DMS53 treated with DMSO at 0.1 percent for 48 hours (cell line): ENCODE data around the gene RAB11A.

ENCODE experiments used
- DNase-seq: peaks from one replicate; lab custom pipeline; 2025; ENCODE audit not compliant: unreplicated experiment; lab: John Stamatoyannopoulos, UW

The RAB11A gene

DNA sequence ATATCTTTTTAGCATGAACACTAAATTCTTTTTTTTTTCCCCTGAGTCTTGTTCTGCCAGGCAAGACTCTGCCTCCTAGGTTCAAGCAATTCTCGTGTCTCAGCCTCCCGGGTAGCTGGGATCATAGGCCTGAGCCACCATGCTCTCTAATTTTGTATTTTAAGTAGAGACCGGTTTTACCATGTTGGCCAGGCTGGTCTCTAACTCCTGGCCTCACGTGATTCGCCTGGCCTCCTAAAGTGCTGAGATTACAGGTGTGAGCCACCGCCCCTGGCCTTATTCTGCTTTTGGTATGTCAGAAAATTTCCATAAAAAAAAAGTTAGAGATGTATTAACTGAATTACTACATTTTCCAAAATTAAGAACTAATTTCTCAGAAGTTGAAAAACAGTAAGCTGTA is 14.3 kb downstream of the RAB11A start:
- no peak for DNase-seq

DNA sequence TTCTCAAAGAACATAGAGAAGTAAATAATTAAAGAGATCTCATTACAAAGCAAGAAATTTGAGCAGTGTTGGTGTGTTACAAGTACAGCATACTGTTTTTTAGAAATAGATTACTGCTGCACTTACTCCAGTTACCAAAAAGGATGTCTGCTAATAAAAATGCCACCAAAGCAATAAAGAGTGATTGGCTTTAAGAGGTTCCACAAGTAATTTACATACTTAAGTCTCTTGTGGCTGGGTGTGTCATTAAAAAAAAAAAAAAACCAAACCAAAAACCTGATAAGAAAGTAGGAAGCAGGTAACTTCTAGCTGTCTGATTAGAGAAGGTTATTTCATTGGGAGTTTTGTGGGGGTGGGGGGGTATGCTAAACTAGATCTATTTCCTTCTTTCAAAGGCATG is 15.2 kb downstream of the RAB11A start:
- DNase-seq, result no peak

DNA sequence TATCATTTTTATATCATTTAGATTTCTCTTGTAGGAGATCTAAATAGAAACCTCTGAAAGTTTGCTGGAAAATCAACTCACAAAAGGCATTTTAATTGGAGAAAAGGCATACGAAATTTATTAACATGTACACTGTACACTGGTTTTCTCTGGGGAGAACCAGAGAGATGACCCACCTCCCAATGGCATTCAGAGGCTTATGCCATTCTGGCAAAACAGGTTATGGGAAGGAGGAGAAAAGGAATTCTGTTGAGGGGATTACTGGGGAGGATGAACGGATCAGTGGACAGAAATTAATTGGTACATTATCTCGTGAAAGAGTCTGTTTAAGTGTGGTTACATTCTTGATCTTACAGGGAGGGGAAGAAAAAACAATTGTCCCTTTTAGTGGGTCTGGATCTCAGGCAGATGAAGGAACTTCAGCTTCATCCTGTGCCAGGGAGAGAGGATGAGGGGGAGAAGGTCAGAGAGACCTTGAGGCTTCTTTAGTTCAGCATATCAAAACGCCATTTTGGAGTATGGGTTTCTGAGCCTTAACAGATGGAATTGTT is 16.5 kb downstream of the RAB11A start:
- no peak for DNase-seq

DNA sequence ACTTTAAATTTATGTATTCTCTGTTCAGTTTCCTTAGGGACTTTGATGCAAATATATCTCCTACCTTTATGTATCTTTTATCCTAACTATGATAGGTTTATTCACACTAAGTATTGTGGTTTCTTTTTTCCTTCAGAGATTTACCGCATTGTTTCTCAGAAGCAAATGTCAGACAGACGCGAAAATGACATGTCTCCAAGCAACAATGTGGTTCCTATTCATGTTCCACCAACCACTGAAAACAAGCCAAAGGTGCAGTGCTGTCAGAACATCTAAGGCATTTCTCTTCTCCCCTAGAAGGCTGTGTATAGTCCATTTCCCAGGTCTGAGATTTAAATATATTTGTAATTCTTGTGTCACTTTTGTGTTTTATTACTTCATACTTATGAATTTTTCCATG is 18.3 kb downstream of the RAB11A start:
- no peak for DNase-seq

DNA sequence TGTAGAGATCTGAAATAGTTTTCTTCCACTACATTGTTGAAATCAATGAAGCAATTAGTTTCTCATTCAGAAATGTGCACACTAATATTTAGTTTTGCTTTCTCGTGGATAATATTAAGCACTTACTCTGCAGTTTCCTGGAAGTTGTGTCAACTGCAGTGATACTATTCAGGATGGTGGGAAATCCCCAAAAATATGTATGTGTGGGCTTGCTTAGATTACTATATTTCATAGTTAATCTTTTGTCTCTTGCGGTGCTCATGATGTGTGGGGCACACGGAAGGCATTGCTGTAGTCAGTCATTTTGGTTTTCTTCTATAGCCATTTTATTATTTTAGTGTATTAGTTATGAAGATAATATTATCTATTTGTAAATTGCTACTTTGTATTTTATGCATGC is 19.7 kb downstream of the RAB11A start:
- DNase-seq, result no peak

DNA sequence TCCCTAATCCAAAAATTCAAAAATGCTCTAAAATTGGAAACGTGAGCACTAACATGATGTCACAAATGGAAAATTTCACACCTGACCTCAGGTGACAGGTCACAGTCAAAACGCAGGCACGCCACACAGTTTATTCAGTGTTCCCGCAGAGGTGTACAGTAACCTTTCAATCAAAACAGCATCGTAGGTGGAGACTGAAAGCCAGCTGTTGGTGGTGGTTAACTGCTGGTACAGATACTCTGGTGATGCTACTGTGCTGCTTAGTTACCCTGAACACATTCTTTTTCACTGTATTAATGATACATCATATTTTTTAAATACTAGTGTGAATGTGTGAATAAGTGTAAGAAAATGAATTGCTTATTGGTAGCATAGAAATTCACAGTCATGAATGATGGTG is 23.8 kb downstream of the RAB11A start:
- no peak for DNase-seq

DNA sequence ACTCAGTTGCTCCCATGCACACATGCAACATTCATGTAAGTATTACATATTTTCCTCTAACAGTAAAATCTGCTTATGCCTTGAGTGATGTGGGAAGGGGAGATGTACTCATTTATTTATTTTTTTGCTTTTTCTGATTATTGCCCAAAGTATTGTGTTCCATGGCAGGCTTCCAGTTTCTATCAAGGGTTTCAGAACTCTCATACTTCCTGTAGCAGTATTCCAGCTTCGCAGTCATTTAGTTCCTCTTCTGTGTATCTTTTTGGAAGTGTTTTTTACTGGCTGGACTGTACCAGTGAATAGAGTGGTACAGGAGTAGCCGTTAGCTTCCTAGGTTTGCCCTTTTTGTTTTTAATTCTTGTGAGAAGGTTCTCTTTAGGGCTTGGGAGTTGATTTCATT is 26.9 kb downstream of the RAB11A start:
- no peak for DNase-seq

DNA sequence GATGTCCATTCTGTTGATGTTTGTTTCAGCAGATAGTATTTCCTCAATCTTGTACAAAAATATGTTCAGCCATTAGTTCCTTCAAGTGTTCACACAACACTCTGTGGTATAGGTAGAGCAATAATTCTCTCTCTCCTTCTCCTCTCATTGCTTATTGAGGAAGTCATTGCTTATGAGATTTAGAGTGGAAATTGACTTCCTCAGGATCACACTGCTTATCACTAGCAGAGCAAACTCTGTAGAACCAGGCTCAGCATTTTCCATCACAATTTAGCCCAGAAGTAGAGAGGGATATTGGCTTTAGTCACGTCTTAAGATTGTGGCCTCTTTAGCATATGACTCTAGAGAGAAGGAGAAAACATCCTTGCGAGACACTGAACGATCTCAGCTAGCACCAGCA is 31.2 kb downstream of the RAB11A start:
- DNase-seq, result no peak

GRCh38 chr15:65901336-65901735 is 32.0 kb downstream of the RAB11A start:
- no peak for DNase-seq

- peak; percentile 18 for DNase-seq
Measured at GRCh38 chr15:65901836-65902235, 32.5 kb downstream of the RAB11A start.

- DNase-seq, result peak; percentile 81
Measured at GRCh38 chr15:65902373-65902772, 33.1 kb downstream of the RAB11A start.

DNA sequence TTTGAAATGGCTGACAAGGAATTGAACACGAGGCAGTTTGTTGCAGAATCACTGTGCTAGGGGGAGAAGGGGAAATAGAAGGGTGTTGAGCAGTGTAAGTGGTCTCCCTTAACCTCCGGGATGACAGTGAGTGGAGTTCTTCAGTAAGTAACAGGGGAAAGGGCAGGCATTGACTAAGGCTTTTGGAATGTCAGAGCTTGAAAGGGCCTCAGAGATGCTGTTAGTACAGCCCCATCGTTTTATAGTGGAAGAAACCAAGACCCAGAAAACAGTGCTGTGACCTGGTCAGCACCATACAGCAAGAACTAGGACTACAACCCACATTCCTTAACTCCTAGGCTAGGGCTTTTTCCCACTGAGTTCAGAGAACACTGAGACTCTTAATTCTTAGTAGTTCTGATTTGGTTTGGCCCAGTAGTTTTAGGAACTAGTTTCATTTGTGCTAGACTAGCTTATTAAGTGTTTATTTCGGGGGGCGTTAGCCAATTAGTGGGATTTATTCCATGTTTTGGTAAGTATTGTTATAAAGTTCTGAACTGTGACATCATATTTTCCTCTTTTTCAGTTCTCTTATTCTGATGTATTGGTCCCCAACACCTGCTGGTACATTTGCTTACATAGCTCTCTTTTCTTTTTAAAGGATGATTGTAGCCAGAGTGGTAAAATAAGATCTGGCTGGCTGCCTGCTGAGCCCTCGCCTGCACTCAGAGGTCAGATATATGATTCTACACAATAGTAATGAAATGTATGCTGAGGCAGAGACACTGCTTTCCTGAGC is 34.2 kb downstream of the RAB11A start:
- no peak for DNase-seq

- DNase-seq, result no peak
Measured at GRCh38 chr15:65904301-65904700, 35.0 kb downstream of the RAB11A start.

- DNase-seq, result no peak
Measured at GRCh38 chr15:65906396-65906795, 37.1 kb downstream of the RAB11A start.

- DNase-seq, result no peak
Measured at GRCh38 chr15:65907661-65908060, 38.4 kb downstream of the RAB11A start.

DNA sequence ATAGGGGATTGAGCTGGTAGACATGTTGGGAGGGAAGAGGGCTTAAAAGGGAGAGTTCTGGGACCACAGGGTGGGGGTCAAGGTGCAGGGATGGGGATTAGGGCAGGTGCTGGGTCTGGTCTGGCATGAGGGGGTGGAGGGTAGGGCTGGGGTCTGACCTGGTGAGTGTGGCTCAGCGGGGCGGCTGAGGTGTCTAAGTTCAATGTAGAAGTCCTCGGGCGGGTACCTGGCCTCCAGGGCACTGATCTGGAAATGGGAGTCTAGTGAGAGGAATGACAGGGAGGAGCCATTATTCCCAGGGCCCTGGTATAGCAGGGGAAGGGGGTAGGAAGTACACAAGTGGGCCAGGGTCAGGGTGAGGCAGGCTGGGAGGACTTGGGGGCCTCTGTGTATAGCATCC is 39.6 kb downstream of the RAB11A start:
- DNase-seq, result no peak

DNA sequence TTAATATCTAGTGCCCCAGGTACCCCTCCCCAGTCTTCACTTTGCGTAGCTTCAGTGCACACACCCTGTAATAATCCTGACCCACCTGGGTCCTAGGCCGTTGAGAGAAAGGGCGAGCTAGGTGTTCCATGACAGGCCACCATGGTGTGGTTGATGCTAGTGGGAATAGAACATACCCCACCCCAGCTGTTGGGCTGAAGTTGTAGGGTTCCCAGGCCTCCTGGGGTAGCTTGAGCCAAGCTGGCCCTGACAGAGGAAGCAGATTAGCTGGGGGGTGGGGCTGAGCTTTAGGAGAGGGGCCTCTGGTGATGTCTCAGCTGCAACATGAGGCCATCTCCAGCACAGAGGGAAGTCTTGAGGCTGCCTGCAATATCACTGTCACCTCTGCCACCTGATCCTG is 40.5 kb downstream of the RAB11A start:
- no peak for DNase-seq

GRCh38 chr15:65910341-65910740 is 41.0 kb downstream of the RAB11A start:
- DNase-seq, result no peak

DNA sequence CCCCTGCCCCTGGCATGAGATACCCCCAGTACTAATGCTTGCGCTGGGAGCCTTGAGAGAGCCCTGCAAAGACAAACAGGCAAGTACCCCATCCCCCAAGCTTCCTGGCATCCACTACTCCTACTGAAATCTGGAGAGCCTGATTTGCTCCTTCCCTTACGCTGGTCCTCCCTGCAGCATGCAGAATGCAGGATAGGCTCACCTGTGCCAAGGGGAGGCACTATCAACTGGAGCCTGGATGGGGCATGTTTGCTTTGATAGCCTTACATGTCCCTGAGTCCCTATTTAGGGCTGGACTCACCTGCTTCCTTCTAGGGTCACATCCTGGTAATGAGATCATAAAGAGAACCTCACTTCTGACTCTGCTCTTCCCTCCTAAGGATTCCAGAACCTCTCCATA is 42.9 kb downstream of the RAB11A start:
- DNase-seq, result no peak

- DNase-seq, result no peak
Measured at GRCh38 chr15:65913631-65914199, 44.4 kb downstream of the RAB11A start.

GRCh38 chr15:65914386-65914785 is 45.1 kb downstream of the RAB11A start:
- DNase-seq, result no peak
